K562 (cell line): ENCODE data around the gene MUSK. TPM values are rescaled to one million over a fixed set of nuclear protein-coding genes. Genes with fewer than 3 reads are reported as not detected.

Source experiments
- ATAC-seq: fragments of 200-7000 bp; cut with Tn5 transposase; 3 replicates; pipeline ENCODE4 v1.9.1; 2020; ENCODE audit warnings: moderate library complexity
- BruUV-seq: library from RNA; stranded (reverse); fragments of 400-500 nt; replicated peaks from 2 replicates; lab custom pipeline; 2021; lab: Mats Ljungman, UMichigan
- CTCF ChIA-PET: fragments of 300-600 bp; formaldehyde crosslinking; extraction: SDS; loops from one replicate; lab custom pipeline; 2021; ENCODE audit warnings: low intra/inter-chr PET ratio; lab: Yijun Ruan, JAX
- POLR2A ChIA-PET: fragments of 300-600, 350-650 bp; sonication (Branson Sonifier 250); formaldehyde crosslinking; extraction: SDS; loops from one replicate; lab custom pipeline; 2021; ENCODE audit warnings: antibody characterized with exemption, inconsistent platforms; lab: Yijun Ruan, JAX
- DNase-seq, 4 experiments: peaks; one replicate each; pipeline versions ENCODE4 v3.0.0 to v3.0.0-alpha.2; 2011 to 2018; ENCODE audit warnings: low spot score in 3 of 4, mixed read lengths in 3 of 4; ENCODE audit errors: extremely low read depth in 1 of 4
- FAIRE-seq: peaks from 2 replicates; lab custom pipeline; 2011; peaks lifted over from hg19 to GRCh38; lab: Jason Lieb, UNC
- H2AFZ ChIP-seq: 2 replicates; pipeline ENCODE4 v1.6.0; 2011; ENCODE audit warnings: low read depth, low read length, control low read depth, inconsistent platforms
- H3K27ac ChIP-seq: fragments of 200-600 bp; 3 replicates; pipeline ENCODE4 v1.8.0; 2011; ENCODE audit warnings: low read depth, mild to moderate bottlenecking, control low read depth, inconsistent platforms, low read length, moderate library complexity, mixed read lengths; ENCODE audit errors: extremely low read depth
- H3K27me3 ChIP-seq, 2 experiments: fragments of 300-600 bp in 1 of 2; 2 replicates in 1 of 2; 3 replicates in 1 of 2; pipeline versions ENCODE4 v1.6.0 to v1.8.0; 2011; ENCODE audit warnings: inconsistent platforms in 2 of 2, low read length in 2 of 2, mild to moderate bottlenecking in 1 of 2, mixed read lengths in 1 of 2, moderate library complexity in 1 of 2; ENCODE audit not compliant: control insufficient read depth in 2 of 2, insufficient read depth in 2 of 2
- H3K36me3 ChIP-seq: fragments of 300-600 bp; 3 replicates; pipeline ENCODE4 v1.8.0; 2011; ENCODE audit warnings: mild to moderate bottlenecking, low read length, inconsistent platforms; ENCODE audit not compliant: control insufficient read depth, insufficient read depth
- H3K4me1 ChIP-seq, 2 experiments: fragments of 200-600 bp in 1 of 2; replicated peaks in 1 of 2; 2 replicates in 1 of 2; 3 replicates in 1 of 2; pipeline versions ENCODE4 v1.5.1 to v1.8.0; 2011; ENCODE audit warnings: inconsistent platforms in 2 of 2, low read length in 2 of 2, mild to moderate bottlenecking in 1 of 2, mixed read lengths in 1 of 2, moderate library complexity in 1 of 2; ENCODE audit not compliant: control insufficient read depth in 2 of 2, insufficient read depth in 2 of 2
- H3K4me2 ChIP-seq: 2 replicates; pipeline ENCODE4 v1.6.1; 2011; ENCODE audit warnings: low read length, control low read depth, inconsistent platforms, mixed read lengths; ENCODE audit not compliant: insufficient read depth
- H3K4me3 ChIP-seq: fragments of 200-600 bp; sonication (generic), shearing (Covaris generic); 2 replicates; pipeline ENCODE4 v1.5.1; 2016; ENCODE audit warnings: control low read depth, inconsistent platforms
- H3K79me2 ChIP-seq: fragments of 200-600 bp; 3 replicates; pipeline ENCODE4 v1.8.0; 2011; ENCODE audit warnings: low read length, inconsistent platforms; ENCODE audit not compliant: control insufficient read depth, insufficient read depth
- H3K9ac ChIP-seq, 2 experiments: 2 replicates each; pipeline versions ENCODE4 v1.6.0 to v1.6.1; 2011; ENCODE audit warnings: low read depth in 2 of 2, low read length in 2 of 2, control low read depth in 1 of 2, inconsistent platforms in 1 of 2, mild to moderate bottlenecking in 1 of 2, mixed read lengths in 1 of 2; ENCODE audit not compliant: insufficient read depth in 1 of 2
- H3K9me1 ChIP-seq: one replicate; pipeline ENCODE4 v1.6.0; 2011; ENCODE audit warnings: inconsistent platforms, mild to moderate bottlenecking, low read length, moderate library complexity; ENCODE audit not compliant: control insufficient read depth, insufficient read depth
- H3K9me3 ChIP-seq: replicated peaks from 2 replicates; pipeline ENCODE4 v1.5.1; 2011; ENCODE audit warnings: low read depth, low read length, inconsistent platforms; ENCODE audit not compliant: control insufficient read depth, insufficient read depth
- H4K20me1 ChIP-seq: replicated peaks from 2 replicates; pipeline ENCODE4 v1.6.1; 2011; ENCODE audit warnings: low read length, inconsistent platforms, mixed read lengths; ENCODE audit not compliant: control insufficient read depth, insufficient read depth
- ELF1 ChIP-seq: fragments of 200-800 bp; sonication (Bioruptor generic); IDR thresholded peaks from 2 replicates; pipeline ENCODE4 v1.6.1; 2016; ENCODE audit warnings: missing genetic modification characterization, missing compliant biosample characterization
- HDAC6 ChIP-seq: IDR thresholded peaks from 2 replicates; pipeline ENCODE4 v1.6.1; 2012; ENCODE audit warnings: low read depth, mild to moderate bottlenecking, control low read depth, inconsistent platforms, low read length, moderate library complexity
- LCOR ChIP-seq: sonication (generic); formaldehyde crosslinking; IDR thresholded peaks from 2 replicates; pipeline ENCODE4 v1.8.0; 2022; ENCODE audit warnings: mild to moderate bottlenecking, missing genetic modification reagents
- PCBP1 ChIP-seq: fragments of 200-400 bp; formaldehyde crosslinking; IDR thresholded peaks from 2 replicates; pipeline ENCODE4 v1.6.1; 2018; ENCODE audit warnings: mild to moderate bottlenecking, low read depth, low read length; ENCODE audit not compliant: poor library complexity, severe bottlenecking
- PCBP2 ChIP-seq: fragments of 200-400 bp; formaldehyde crosslinking; IDR thresholded peaks from 2 replicates; pipeline ENCODE4 v1.6.1; 2018; ENCODE audit warnings: low read length, low read depth, mild to moderate bottlenecking, moderate library complexity; ENCODE audit not compliant: poor library complexity, severe bottlenecking
- PHF21A ChIP-seq: fragments of 450-650 bp; IDR thresholded peaks from 2 replicates; pipeline ENCODE4 v1.6.1; 2017; ENCODE audit warnings: low read depth, borderline replicate concordance
- POLR2B ChIP-seq: fragments of 450-650 bp; IDR thresholded peaks from 2 replicates; pipeline ENCODE4 v1.6.1; 2018; ENCODE audit warnings: low read depth; ENCODE audit not compliant: partially characterized antibody
- RAD51 ChIP-seq: fragments of 450-650 bp; IDR thresholded peaks from 2 replicates; pipeline ENCODE4 v1.7.1; 2016; ENCODE audit warnings: low read depth, mild to moderate bottlenecking, borderline replicate concordance
- RBFOX2 ChIP-seq: fragments of 200-400 bp; formaldehyde crosslinking; IDR thresholded peaks from 2 replicates; pipeline ENCODE4 v1.6.1; 2017; ENCODE audit warnings: low read depth, mild to moderate bottlenecking, low read length, moderate library complexity
- ZNF174 ChIP-seq: fragments of 250-450 bp; sonication (Bioruptor Pico); IDR thresholded peaks from 2 replicates; pipeline ENCODE4 v1.4.0; 2020; ENCODE audit warnings: mild to moderate bottlenecking
- WGBS: fragments of 100-300 bp; shearing (Covaris generic); methylation state at CpG from one replicate; pipeline ENCODE4 v1.1.6; 2016; ENCODE audit warnings: low coverage, mixed read lengths; ENCODE audit not compliant: insufficient coverage; ENCODE audit errors: missing lambda C conversion rate; 5-methylcytosine and 5-hydroxymethylcytosine counted together
- in situ Hi-C: fragments of 300-500 bp; cut with MboI; formaldehyde crosslinking; loops from 4 replicates; pipeline ENCODE4 v1.15.0; 2018; ENCODE audit warnings: inconsistent platforms, mixed read lengths
- intact Hi-C: fragments of 100-400 bp; cut with micrococcal nuclease; formaldehyde crosslinking; loops from 2 replicates; pipeline ENCODE4 v1.14.2; 2022
- polyA plus RNA-seq, 8 experiments: library from polyadenylated mRNA; depleted of rRNA in 4 of 8; stranded (reverse) in 5 of 8; unstranded in 3 of 8; fragments of >200 nt; fragmentation: Nextera tagmentation in 2 of 8; fragmentation: Illumina TruSeq in 1 of 8; extraction: Ambion mirVana in 2 of 8; extraction: Trizol in 1 of 8; gene quantifications; 2 replicates each; pipeline versions ENCODE4 v1.2.1 to v1.2.3, GENCODE V29; 2011 to 2014; ENCODE audit warnings: inconsistent platforms in 1 of 8, missing spikeins in 1 of 8
- total RNA-seq, 7 experiments: library from RNA; depleted of rRNA in 6 of 7; stranded (reverse); fragments of >200 nt in 6 of 7; fragmentation: Illumina TruSeq in 2 of 7; extraction: Trizol in 2 of 7; gene quantifications; 2 replicates each; pipeline versions ENCODE4 v1.2.1 to v1.2.3, GENCODE V29; 2011 to 2021; ENCODE audit warnings: low replicate concordance in 1 of 7
- TF ChIP-seq, protein P1 (sequence below): sonication (generic); formaldehyde crosslinking; IDR thresholded peaks from 2 replicates; pipeline ENCODE4 v1.8.0; 2023; ENCODE audit warnings: mild to moderate bottlenecking, missing genetic modification reagents
- TF ChIP-seq, protein P2 (sequence below): fragments of 450-650 bp; formaldehyde crosslinking; IDR thresholded peaks from 2 replicates; pipeline ENCODE4 v1.4.0; 2020; ENCODE audit warnings: mild to moderate bottlenecking, moderate library complexity

MUSK gene
- total and polyA plus RNA-seq, 9 of the 15 experiments (the other 6 are each of a cell fraction or from before 2014, with no cell fraction given) = not detected

DNA sequence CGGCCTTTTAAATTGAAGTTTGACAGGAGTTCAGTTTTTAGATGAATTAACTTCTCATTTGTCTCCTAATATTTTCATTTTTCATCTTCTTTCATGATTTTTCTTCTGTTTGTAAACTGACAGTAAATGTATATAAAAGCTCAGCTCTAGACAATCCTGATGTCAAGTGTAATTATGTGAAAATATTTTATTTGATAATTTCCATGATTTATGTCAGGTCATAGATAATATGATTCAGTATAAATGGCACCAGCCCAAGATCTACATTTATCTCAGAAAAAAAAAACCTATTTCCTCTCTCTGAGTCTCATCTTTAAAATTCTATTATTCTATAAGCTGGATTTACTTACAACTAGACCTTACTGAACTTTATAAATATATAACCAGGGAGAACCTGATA, 115.7 kb downstream of the MUSK start:
- POLR2A ChIA-PET = no interaction called here
- no peak for FAIRE-seq
- no peaks in the 10 kb centered on the region for H3K36me3 ChIP-seq
- no peak for DNase-seq
- intact Hi-C loops (no loop called here), in situ Hi-C loops (no loop called here)
- H3K27ac ChIP-seq = no peak overlapping the region
- no peaks in the 10 kb centered on the region for H4K20me1 ChIP-seq
- no peaks in the 10 kb centered on the region for H3K27me3 ChIP-seq
- WGBS = 0% methylated on average over 1 of the region's 1 CpG
- no peaks in the 10 kb centered on the region for H3K9me3 ChIP-seq
- no peak overlapping the region for H3K4me2 ChIP-seq
- no peak overlapping the region for H3K9ac ChIP-seq
- H3K4me3 ChIP-seq = no peak overlapping the region
- no TSS peak for BruUV-seq
- CTCF ChIA-PET = no interaction called here
- TF ChIP-seq RBFOX2 = no peak
- TF ChIP-seq HDAC6 = no peak
- TF ChIP-seq, protein P1, sequence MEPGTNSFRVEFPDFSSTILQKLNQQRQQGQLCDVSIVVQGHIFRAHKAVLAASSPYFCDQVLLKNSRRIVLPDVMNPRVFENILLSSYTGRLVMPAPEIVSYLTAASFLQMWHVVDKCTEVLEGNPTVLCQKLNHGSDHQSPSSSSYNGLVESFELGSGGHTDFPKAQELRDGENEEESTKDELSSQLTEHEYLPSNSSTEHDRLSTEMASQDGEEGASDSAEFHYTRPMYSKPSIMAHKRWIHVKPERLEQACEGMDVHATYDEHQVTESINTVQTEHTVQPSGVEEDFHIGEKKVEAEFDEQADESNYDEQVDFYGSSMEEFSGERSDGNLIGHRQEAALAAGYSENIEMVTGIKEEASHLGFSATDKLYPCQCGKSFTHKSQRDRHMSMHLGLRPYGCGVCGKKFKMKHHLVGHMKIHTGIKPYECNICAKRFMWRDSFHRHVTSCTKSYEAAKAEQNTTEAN = no peak
- no peak for TF ChIP-seq LCOR (CRISPR knock-in tag)
- no peak for TF ChIP-seq ELF1
- TF ChIP-seq RAD51 = no peak
- TF ChIP-seq PHF21A = no peak
- TF ChIP-seq, protein P2, sequence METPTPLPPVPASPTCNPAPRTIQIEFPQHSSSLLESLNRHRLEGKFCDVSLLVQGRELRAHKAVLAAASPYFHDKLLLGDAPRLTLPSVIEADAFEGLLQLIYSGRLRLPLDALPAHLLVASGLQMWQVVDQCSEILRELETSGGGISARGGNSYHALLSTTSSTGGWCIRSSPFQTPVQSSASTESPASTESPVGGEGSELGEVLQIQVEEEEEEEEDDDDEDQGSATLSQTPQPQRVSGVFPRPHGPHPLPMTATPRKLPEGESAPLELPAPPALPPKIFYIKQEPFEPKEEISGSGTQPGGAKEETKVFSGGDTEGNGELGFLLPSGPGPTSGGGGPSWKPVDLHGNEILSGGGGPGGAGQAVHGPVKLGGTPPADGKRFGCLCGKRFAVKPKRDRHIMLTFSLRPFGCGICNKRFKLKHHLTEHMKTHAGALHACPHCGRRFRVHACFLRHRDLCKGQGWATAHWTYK (CRISPR knock-in tag) = no peak
- no peak for TF ChIP-seq PCBP1
- TF ChIP-seq POLR2B = no peak
- no peak for TF ChIP-seq ZNF174 (CRISPR knock-in tag)
- no peak for TF ChIP-seq PCBP2
- no peaks in the 10 kb centered on the region for H3K4me1 ChIP-seq
- ATAC-seq = no peak
- H3K9me1 ChIP-seq = no peaks in the 10 kb centered on the region
- no peaks in the 10 kb centered on the region for H3K79me2 ChIP-seq
- H2AFZ ChIP-seq = no peak overlapping the region
